ENCODE results near the gene MUC5B.

MUC5B gene

DNA sequence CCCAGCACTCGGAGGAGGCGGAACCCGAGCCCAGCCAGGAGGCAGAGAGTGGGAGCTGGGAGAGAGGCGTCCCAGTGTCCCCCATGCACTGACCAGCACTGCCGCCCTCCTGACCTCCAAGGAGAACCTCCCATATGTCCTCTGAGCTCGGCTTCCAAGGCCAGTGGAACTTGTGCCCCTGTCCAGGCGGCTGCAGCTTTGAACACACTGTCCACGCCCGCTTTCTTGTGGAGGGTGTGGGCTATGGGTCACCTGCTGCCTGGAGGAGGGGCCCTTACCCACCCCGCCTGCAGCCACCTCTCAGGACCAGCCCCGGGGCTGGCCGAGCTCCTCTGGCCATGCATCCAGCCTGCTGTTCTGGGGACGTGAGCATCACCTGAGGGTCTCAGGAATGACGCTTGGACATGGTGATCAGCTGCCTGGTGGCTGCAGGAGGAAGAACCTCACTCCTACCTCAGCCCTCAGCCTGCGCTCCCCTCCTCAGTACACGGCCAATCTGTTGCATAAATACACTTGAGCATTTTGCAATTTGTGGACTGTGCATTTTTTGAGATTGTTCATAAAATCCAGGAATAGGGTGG, 22.2 kb upstream of the MUC5B start:
- Histone ChIP-seq H3K4me1 (ENCODE audit: control insufficient read depth, low read depth, low read length) (no peaks in the 10 kb centered on the region), H3K9me3 (ENCODE audit: control insufficient read depth, low read depth, low read length) (no peaks in the 10 kb centered on the region), H3K9ac (ENCODE audit: low read length) (no peak overlapping the region), H3K4me3 (ENCODE audit: low read length) (no peak overlapping the region), H3K27me3 (ENCODE audit: control insufficient read depth, insufficient read depth, low read length) (no peaks in the 10 kb centered on the region), H3K36me3 (ENCODE audit: control insufficient read depth, low read depth, low read length) (no peaks in the 10 kb centered on the region), H3K27ac (ENCODE audit: low read length) (no peak overlapping the region)

DNA sequence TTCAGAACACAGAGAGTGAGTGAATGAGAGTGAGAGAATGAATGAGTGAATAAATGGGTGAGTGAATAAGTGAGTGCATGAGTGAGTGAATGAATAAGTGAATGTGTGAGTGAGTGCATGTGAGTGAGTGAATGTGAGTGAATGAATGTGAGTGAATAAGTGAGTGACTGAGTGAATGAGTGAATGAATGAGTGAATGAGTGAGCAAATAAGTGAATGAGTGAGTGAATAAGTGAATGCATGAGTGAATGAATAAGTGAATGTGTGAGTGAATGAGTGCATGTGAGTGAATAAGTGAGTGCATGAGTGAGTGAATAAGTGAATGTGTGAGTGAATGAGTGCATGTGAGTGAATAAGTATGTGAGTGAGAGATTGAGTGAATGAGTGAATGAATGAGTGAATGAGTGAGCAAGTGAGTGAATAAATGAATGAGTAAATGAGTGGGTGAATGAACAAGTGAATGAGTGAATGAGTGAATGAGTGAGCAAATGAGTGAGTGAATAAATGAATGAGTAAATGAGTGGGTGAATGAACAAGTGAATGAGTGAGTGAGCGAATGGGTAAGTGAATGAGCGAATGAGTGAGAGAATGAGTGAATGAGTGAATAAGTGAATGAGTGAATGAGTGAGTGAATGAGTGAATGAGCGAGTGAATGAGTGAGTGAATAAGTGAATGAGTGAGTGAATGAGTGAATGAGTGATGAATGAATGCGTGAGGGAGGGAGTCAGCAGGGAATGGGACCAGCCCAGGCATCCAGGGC, 21.3 kb upstream of the MUC5B start:
- Histone ChIP-seq H3K4me1 (ENCODE audit: control insufficient read depth, low read depth, low read length) (no peaks in the 10 kb centered on the region), H3K36me3 (ENCODE audit: control insufficient read depth, low read depth, low read length) (no peaks in the 10 kb centered on the region), H3K9ac (ENCODE audit: low read length) (no peak overlapping the region), H3K4me3 (ENCODE audit: low read length) (no peak overlapping the region), H3K27ac (ENCODE audit: low read length) (no peak overlapping the region), H3K9me3 (ENCODE audit: control insufficient read depth, low read depth, low read length) (no peaks in the 10 kb centered on the region), H3K27me3 (ENCODE audit: control insufficient read depth, insufficient read depth, low read length) (no peaks in the 10 kb centered on the region)

DNA sequence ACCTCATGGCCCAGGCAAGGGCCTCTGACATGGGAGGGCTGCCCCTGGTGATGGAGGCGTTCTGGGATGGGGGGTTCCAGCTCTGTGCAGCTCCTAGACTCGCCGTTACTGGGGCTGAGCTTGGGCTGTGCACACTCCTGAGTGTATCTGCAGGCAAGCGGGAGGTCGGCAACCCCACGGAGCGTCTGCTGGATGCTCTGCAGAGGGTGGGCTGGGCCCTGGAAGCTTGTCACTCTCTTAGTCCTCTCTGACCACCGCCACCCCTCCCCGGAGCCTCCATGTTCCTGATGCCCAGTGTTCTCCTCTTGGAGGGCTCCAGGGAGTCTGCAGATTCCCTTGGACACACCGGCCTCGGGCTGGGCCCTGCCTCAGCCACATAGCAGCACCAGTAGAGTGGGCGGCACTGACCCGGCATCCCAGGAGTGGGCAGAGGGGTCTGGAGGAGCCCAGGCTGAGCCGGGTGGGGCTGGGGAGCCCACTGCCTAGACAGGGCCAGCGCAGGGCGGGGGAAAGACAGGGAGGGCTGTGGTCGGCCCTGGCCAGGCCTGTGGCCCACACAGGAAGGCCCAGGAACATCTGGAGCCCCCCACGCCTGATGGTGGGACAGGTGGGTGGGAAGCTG, 20.6 kb upstream of the MUC5B start:
- Histone ChIP-seq H3K27me3 (ENCODE audit: control insufficient read depth, insufficient read depth, low read length) (no peaks in the 10 kb centered on the region), H3K36me3 (ENCODE audit: control insufficient read depth, low read depth, low read length) (no peaks in the 10 kb centered on the region), H3K9me3 (ENCODE audit: control insufficient read depth, low read depth, low read length) (no peaks in the 10 kb centered on the region), H3K4me3 (ENCODE audit: low read length) (no peak overlapping the region), H3K4me1 (ENCODE audit: control insufficient read depth, low read depth, low read length) (no peaks in the 10 kb centered on the region), H3K9ac (ENCODE audit: low read length) (no peak overlapping the region), H3K27ac (ENCODE audit: low read length) (no peak overlapping the region)

DNA sequence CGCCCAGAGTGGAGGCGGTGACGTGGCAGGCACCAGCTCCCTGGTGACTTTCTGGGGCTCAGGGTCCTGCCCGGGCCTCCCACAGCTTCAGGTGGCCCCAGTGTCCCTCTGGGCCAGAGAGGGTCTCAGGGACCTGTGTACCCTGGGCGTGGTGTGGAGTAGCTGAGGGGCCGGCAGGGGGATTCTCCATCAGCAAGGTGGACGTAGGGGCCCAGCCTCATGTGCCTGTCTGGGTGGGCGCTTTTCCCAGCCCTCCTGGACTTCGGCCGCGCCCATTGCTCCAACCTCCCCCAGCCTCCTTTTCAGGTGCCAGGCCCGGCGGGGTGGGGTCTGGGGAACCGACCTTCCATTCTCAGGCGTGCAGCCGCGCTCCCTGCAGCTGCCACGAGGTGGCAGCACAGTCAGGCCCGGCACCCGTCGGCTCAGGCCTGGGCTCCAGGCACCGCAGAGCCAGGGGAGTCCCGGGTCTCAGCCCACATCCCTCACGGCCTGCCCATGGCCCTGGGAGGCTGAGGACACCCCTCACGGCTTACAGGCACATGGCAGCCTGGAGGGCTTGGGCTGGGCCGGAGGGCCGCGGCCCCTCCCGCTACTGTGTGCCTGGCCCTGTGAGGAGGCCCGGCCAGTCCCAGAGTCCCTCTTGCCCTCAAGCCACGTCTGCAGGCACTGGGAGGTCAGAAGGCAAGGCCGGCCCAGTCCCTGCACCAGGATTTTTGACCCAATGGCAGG, 19.9 kb upstream of the MUC5B start:
- no peak overlapping the region for H3K27ac ChIP-seq (ENCODE audit: low read length)
- no peaks in the 10 kb centered on the region for H3K4me1 ChIP-seq (ENCODE audit: control insufficient read depth, low read depth, low read length)
- H3K4me3 ChIP-seq (ENCODE audit: low read length) = no peak overlapping the region
- H3K9ac ChIP-seq (ENCODE audit: low read length) = no peak overlapping the region
- no peaks in the 10 kb centered on the region for H3K27me3 ChIP-seq (ENCODE audit: control insufficient read depth, insufficient read depth, low read length)
- no peaks in the 10 kb centered on the region for H3K36me3 ChIP-seq (ENCODE audit: control insufficient read depth, low read depth, low read length)
- H3K9me3 ChIP-seq (ENCODE audit: control insufficient read depth, low read depth, low read length) = no peaks in the 10 kb centered on the region

DNA sequence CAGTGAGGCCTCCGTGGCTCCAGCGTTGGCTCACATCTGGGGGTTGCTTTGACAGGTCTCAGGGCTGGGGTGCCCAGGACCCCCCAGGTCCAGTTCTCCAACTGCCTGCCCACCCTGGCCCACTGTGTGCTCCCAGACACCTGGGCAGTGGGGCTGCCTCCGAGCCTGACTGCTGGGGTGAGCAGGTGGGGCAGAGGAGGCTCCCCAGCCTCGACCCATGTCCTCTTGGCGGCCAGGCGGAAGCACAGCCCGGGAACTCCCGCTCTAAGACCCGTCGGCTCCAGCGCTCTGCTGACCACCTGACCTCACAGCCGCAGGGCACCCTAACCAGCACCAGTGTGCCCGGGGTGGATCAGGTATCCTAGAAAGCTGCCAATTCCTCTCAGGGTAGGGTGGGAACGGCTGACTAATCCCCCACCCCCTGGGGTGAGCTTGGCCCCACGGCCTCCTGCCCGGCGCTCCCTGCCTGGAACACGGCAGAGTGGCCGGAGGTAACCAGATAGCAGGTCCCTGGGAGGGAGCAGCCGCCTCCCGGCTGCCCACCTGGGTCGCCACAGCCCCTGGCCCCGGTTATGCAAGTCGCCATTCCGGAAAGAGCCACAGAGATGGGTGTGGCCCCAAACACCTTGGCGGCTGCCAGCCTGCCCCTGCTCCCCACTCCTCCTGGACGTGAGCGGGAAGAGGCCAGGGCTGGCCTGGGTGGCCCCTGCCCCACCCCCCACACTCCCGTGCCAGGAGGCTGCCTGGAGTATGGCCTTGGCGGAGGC, 19.2 kb upstream of the MUC5B start:
- Histone ChIP-seq H3K36me3 (ENCODE audit: control insufficient read depth, low read depth, low read length) (no peaks in the 10 kb centered on the region), H3K27ac (ENCODE audit: low read length) (no peak overlapping the region), H3K9ac (ENCODE audit: low read length) (no peak overlapping the region), H3K4me3 (ENCODE audit: low read length) (no peak overlapping the region), H3K27me3 (ENCODE audit: control insufficient read depth, insufficient read depth, low read length) (no peaks in the 10 kb centered on the region), H3K4me1 (ENCODE audit: control insufficient read depth, low read depth, low read length) (no peaks in the 10 kb centered on the region), H3K9me3 (ENCODE audit: control insufficient read depth, low read depth, low read length) (no peaks in the 10 kb centered on the region)

DNA sequence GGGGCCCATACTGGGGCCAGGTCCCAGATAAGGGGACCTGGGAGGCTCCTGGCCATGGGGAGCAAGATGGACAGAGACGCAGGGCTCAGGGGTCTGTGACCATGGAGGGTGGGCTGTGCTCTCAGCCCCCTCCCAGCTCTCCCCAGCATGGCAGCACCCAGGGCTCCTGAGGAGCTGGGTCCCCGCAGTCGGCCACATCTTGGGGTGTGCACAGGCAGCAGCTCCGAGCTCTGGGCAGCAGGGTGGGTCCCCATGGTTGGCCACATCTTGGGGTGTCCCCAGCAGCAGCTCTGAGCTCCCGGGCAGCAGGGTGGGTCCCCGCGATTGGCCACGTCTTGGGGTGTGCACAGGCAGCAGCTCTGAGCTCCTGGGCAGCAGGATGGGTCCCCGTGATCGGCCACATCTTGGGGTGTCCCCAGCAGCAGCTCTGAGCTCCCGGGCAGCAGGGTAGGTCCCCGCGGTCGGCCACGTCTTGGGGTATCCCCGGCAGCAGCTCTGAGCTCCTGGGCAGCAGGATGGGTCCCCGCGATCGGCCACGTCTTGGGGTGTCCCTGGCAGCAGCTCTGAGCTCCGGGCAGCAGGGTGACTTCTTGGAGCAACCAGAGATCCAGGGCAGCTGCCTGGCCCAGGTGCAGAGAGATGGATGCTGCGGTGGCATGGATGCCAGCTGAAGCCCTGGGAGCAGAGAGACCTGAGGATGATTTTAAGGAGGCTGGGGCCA, 18.3 kb upstream of the MUC5B start:
- Histone ChIP-seq H3K9ac (ENCODE audit: low read length) (no peak overlapping the region), H3K27me3 (ENCODE audit: control insufficient read depth, insufficient read depth, low read length) (no peaks in the 10 kb centered on the region), H3K4me1 (ENCODE audit: control insufficient read depth, low read depth, low read length) (no peaks in the 10 kb centered on the region), H3K27ac (ENCODE audit: low read length) (no peak overlapping the region), H3K4me3 (ENCODE audit: low read length) (no peak overlapping the region), H3K9me3 (ENCODE audit: control insufficient read depth, low read depth, low read length) (no peaks in the 10 kb centered on the region), H3K36me3 (ENCODE audit: control insufficient read depth, low read depth, low read length) (no peaks in the 10 kb centered on the region)

DNA sequence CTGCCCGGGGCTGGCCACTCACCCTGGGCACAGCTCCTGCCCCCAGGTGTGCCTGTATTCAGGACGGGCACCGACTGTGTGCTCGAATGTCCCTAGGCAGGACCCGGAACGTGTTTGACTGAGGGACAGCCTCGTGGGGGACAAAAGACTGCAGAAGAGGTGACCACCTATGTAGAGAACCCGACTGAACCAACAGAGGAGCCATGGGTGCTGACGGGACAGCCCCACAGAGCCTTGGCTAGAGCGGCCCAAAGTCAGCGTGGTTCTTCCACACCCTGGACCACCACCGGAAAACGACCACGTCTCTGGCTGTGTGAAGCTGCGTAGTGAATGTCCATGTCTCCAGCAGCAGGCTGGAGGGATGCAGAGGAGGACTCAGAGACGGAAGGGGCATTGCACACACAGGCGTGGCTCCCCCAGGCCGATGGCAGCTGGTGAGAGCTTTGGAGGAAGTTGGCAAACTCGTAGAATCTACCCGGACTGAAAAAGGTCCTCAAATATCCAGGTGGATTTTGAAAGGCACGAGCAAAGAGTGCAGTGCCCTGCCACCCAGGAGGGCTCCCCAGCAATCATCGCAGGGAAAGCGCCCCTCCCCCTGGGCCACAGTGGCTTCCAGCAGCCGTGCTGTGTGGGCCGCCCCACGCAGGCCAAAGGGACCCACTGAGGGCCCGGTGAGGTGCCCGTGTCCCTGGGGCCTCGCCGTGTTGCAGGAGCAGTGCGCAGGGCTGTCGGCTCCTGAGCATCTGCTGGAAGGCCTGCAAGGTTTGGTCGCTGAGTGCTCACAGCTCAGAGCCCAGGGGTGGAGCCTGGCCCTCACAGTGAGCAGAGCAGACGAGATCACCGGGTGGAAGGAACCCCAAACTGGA, 17.5 kb upstream of the MUC5B start:
- no peaks in the 10 kb centered on the region for H3K36me3 ChIP-seq (ENCODE audit: control insufficient read depth, low read depth, low read length)
- peaks cover under 1% of the 10 kb centered on the region for H3K9me3 ChIP-seq (ENCODE audit: control insufficient read depth, low read depth, low read length)
- H3K4me1 ChIP-seq (ENCODE audit: control insufficient read depth, low read depth, low read length) = no peaks in the 10 kb centered on the region
- no peak overlapping the region for H3K4me3 ChIP-seq (ENCODE audit: low read length)
- H3K27me3 ChIP-seq (ENCODE audit: control insufficient read depth, insufficient read depth, low read length) = no peaks in the 10 kb centered on the region
- no peak overlapping the region for H3K9ac ChIP-seq (ENCODE audit: low read length)
- H3K27ac ChIP-seq (ENCODE audit: low read length) = no peak overlapping the region

DNA sequence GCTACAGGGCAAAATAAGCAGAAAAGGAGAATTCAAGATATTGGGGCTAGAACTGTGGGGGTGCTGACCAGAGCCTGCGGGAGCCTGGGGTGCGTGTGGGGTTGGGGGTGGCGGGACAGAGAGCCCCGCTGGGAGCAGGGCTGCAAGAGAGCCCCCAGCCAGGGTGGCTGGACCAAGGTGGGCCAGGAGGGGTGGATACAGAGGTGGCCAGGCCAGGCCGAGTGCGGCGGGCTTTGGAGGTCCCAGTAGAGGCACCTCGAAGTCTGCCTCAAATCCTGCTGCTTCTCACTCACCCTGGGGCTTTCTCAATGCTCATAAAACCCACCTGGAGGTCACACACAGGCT, 16.9 kb upstream of the MUC5B start:
- Histone ChIP-seq H3K9ac (ENCODE audit: low read length) (no peak overlapping the region), H3K27me3 (ENCODE audit: control insufficient read depth, insufficient read depth, low read length) (no peaks in the 10 kb centered on the region), H3K4me3 (ENCODE audit: low read length) (no peak overlapping the region), H3K36me3 (ENCODE audit: control insufficient read depth, low read depth, low read length) (no peaks in the 10 kb centered on the region), H3K4me1 (ENCODE audit: control insufficient read depth, low read depth, low read length) (no peaks in the 10 kb centered on the region), H3K27ac (ENCODE audit: low read length) (no peak overlapping the region), H3K9me3 (ENCODE audit: control insufficient read depth, low read depth, low read length) (peaks cover 6% of the 10 kb centered on the region)

DNA sequence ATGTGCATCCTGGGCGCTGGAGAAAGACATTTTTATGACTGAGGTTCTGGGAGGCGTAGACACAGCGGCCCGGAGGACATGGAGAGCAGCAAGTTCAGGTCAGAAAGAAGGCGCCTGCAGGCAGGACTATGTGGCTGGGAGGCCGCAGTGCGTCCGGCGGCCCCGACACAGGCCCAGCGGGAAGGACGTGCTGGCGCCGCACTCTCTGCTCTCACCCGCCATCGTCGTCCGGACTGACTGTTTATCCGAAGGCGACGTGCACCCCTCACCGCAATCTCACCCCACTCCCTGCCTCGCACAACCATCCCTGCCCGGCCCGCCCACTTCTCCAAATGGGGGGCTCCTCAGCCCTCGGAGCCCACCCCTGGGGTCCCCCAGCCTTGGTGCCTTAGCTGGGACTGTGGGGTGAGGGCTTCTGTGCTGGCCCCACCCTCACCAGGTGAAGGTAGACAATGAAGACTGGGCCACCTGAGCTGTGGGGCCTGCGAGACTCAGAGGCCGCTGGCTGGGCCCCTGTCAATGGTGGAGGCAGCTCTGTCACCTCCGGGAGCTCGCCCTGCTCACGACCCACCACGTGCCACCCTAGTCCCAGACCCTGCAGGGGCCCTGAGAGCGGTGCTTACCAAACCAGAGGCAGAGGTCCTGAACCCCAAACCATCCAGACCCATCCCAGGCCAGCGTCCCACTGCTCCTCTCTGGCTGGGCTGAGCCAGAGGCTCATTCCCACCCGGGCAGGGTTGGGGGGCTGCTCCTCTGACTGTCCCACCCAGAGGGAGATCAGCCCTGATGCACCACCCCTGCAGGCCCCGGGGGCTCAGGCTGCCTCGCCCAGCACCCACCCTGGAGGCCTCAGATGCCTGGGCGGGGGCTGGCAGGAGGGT, 16.2 kb upstream of the MUC5B start:
- H3K9me3 ChIP-seq (ENCODE audit: control insufficient read depth, low read depth, low read length) = peaks cover 12% of the 10 kb centered on the region
- H3K4me3 ChIP-seq (ENCODE audit: low read length) = no peak overlapping the region
- no peaks in the 10 kb centered on the region for H3K36me3 ChIP-seq (ENCODE audit: control insufficient read depth, low read depth, low read length)
- H3K4me1 ChIP-seq (ENCODE audit: control insufficient read depth, low read depth, low read length) = no peaks in the 10 kb centered on the region
- H3K27ac ChIP-seq (ENCODE audit: low read length) = no peak overlapping the region
- H3K27me3 ChIP-seq (ENCODE audit: control insufficient read depth, insufficient read depth, low read length) = no peaks in the 10 kb centered on the region
- H3K9ac ChIP-seq (ENCODE audit: low read length) = no peak overlapping the region

Data from iPS-18a (cell line).